Epithelial cell of esophagus (primary cell): ENCODE results near the gene SCYGR4.

Source experiments
- DNase-seq: peaks from one replicate; pipeline ENCODE4 v3.0.0; 2010; ENCODE audit warnings: low read depth
- H3K4me3 ChIP-seq: 2 replicates; pipeline ENCODE4 v1.5.1; 2011; ENCODE audit warnings: mild to moderate bottlenecking, low read length, control low read depth
- TF ChIP-seq, protein P1 (sequence below): IDR thresholded peaks from 2 replicates; pipeline ENCODE4 v1.5.1; 2011; ENCODE audit warnings: low read depth, mild to moderate bottlenecking, low read length, control low read depth, inconsistent platforms; ENCODE audit not compliant: insufficient read depth; ENCODE audit errors: missing control alignments

The SCYGR4 gene

DNA sequence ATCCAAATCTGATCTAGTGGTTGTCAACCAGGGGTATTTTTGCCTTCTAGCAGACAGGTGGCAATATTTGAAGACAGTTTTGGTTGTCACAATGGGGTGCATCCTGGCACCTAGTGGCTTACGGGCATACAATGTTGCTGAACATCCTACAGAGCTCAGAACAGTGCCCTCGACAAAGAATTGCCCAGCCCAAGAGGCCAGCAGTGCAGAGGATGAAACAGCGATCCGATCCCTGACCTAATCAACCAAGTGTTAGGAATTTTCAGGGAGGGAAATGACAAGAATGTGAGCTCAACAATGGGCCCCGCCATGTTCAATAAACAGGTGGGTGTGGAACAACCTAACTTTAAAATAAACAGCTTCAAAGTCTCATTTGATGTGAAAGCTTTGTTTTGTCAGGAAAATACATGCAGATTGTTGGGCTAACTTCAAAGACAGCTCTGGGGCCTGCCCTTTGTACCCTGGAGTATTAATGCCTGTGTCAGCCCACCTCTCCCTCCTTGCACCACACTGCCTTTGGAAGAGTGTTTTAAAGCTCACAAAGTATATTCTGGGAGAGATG, 26.8 kb downstream of the SCYGR4 start:
- DNase-seq, result no peak
- no peak overlapping the region for H3K4me3 ChIP-seq
- TF ChIP-seq, protein P1, sequence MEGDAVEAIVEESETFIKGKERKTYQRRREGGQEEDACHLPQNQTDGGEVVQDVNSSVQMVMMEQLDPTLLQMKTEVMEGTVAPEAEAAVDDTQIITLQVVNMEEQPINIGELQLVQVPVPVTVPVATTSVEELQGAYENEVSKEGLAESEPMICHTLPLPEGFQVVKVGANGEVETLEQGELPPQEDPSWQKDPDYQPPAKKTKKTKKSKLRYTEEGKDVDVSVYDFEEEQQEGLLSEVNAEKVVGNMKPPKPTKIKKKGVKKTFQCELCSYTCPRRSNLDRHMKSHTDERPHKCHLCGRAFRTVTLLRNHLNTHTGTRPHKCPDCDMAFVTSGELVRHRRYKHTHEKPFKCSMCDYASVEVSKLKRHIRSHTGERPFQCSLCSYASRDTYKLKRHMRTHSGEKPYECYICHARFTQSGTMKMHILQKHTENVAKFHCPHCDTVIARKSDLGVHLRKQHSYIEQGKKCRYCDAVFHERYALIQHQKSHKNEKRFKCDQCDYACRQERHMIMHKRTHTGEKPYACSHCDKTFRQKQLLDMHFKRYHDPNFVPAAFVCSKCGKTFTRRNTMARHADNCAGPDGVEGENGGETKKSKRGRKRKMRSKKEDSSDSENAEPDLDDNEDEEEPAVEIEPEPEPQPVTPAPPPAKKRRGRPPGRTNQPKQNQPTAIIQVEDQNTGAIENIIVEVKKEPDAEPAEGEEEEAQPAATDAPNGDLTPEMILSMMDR, result no peak

DNA sequence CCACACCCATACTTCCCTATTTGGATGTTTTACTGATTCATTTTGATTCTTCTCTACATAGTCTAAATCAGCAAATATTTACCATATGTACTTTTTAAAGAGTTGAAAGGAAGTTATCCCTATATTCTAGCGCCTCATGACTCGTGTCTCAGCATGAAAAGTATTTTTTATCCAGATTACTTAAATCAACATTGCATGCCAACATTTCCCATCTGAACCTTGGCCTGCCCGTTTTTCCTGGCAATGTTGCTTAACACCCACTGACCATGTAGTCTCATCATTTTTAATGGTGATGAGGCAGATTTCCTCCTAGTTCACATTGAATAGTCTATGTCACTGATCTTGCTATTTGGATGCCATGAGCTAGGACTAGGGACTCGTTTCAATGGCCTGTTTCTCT, 36.1 kb downstream of the SCYGR4 start:
- no peak overlapping the region for H3K4me3 ChIP-seq
- DNase-seq, result peak; percentile 48
- TF ChIP-seq, protein P1, result no peak

DNA sequence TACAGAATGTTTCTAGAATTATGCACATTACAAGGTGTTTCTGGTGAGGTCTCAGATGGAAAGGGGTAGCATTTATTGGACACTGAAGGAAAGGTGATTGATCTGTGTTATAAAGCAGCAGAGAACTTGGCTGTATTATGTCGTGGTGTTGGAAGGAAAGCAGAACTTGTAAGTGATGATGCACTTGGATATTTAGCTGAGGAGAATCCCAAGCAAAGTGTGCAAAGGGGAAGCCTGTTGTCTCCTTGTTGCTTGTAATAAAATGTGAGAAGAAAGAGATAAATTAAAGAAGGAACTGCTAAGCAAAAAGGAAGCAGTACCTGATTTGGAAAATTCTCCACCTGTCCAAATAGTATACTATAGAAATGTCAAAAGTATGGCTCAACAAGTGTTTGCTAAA, 37.1 kb downstream of the SCYGR4 start:
- TF ChIP-seq, protein P1, result no peak
- H3K4me3 ChIP-seq, result no peak overlapping the region
- no peak for DNase-seq

DNA sequence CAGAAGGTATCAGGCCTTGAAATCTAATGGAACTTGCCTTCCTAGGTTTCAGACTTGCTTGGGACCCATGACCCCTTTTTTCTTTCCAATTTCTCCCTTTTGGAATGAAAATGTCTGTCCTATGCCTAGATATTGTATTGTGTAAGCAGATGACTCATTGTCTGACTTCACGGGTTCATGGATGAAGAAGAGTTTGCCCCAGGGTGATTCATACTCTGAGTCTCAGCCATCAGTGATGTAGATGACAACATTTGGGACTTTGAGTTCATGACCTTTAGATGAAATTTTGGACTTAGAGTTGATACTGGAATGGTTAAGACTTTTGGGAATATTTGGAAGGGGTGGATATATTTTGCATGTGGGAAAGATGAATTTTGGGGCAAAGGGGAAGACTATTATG, 38.2 kb downstream of the SCYGR4 start:
- TF ChIP-seq, protein P1, result no peak
- no peak overlapping the region for H3K4me3 ChIP-seq
- DNase-seq, result peak; percentile 91

DNA sequence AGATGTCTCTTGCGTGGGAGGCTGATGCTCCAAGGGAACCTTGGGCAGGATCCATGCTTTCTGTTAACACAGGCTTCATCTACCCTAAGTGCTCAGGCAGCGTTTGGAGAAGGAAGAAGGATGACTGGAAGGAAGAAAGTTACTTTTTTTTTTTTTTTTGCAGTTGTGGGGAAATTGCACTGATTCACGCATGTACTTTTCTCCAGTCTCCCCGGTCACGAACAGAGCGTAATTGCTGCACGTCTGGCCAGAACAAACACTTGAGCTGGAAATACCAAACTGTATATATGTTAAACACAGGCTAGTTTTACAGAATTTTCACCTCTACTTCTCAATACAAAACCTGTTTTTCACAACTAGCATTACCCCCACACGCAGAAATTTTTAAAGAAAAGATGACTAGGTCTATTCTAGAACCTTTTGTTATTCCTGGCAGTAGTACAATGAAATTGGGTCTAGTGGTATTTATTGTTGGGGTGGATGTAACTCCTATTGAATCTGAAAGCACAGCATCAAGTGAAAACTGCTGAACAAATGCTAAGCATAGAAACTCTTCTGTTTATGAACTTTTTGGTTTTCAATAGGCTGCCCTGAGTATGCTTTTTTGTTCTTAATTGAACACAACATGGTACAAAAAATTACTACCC, 40.0 kb downstream of the SCYGR4 start:
- peak; percentile 16 for DNase-seq
- no peak overlapping the region for H3K4me3 ChIP-seq
- TF ChIP-seq, protein P1, result no peak

DNA sequence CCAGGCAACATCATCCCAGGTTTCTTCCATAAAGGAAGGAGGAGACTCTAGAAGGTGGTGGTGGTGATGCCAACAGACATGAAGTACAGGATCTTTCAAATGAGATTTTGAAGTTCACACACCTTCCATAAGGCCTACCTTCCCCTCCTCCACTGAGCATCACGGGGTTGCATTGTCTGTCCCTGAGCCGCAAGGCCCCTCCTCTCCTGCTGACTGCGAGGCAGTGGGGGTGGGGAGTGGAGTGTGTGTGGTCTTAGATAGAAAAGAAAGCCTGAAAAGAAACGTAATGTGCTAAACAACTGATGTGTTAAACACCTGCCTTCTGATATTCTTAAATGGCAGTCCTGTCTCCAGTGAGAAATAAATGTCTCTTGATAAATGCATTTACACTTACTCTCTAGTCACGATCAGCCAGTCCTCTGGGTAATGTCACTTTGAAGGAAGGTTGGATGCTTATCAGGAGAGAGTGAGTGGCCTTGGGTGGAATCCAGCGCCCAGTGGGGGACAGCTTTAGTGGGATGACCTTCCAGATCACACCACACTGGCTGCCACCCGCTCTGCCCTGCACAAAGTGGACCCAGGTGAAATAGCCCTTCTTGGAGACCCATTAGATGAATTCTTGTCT, 43.8 kb downstream of the SCYGR4 start:
- no peak for DNase-seq
- no peak overlapping the region for H3K4me3 ChIP-seq
- TF ChIP-seq, protein P1, result no peak
